WTC11 (cell line): ENCODE results near the gene C12orf43. TPM values are rescaled to one million over a fixed set of nuclear protein-coding genes. Genes with fewer than 3 reads are reported as not detected.

Experiments used
- ATAC-seq: fragments of 200-7000 bp; cut with Tn5 transposase; 2 replicates; pipeline ENCODE4 v1.10.0; 2021; ENCODE audit warnings: mild to moderate bottlenecking, moderate library complexity
- CTCF ChIA-PET: fragments of 300-600 bp; sonication (Branson Sonifier 250); formaldehyde crosslinking; loops from one replicate; lab custom pipeline; 2021; ENCODE audit warnings: antibody characterized with exemption; lab: Charles Lee
- POLR2A ChIA-PET: fragments of 350-600 bp; sonication (Branson Sonifier 250); formaldehyde crosslinking; loops from one replicate; lab custom pipeline; 2021; ENCODE audit warnings: antibody characterized with exemption; lab: Charles Lee
- DNase-seq: peaks from one replicate; pipeline ENCODE4 v3.0.0; 2021; ENCODE audit warnings: low spot score
- H3K27ac Mint-ChIP-seq: 2 replicates; pipeline ENCODE4 v1.8.0; 2021; ENCODE audit warnings: mixed read lengths
- H3K27me3 Mint-ChIP-seq: 2 replicates; pipeline ENCODE4 v1.8.0; 2021; ENCODE audit warnings: low read depth, mild to moderate bottlenecking, moderate library complexity, mixed read lengths
- H3K36me3 Mint-ChIP-seq: 2 replicates; pipeline ENCODE4 v1.8.0; 2021; ENCODE audit warnings: mixed read lengths
- H3K4me1 Mint-ChIP-seq: 2 replicates; pipeline ENCODE4 v1.8.0; 2022; ENCODE audit warnings: mixed read lengths
- H3K4me3 Mint-ChIP-seq: 2 replicates; pipeline ENCODE4 v1.8.0; 2021; ENCODE audit warnings: mild to moderate bottlenecking, moderate library complexity, mixed read lengths
- H3K9me3 Mint-ChIP-seq: 2 replicates; pipeline ENCODE4 v1.8.0; 2021; ENCODE audit warnings: mixed read lengths
- CBFB ChIP-seq: sonication (generic); formaldehyde crosslinking; IDR thresholded peaks from 2 replicates; pipeline ENCODE4 v1.8.1; 2022; ENCODE audit warnings: mild to moderate bottlenecking, low read depth, missing genetic modification reagents
- ELF4 ChIP-seq: sonication (generic); formaldehyde crosslinking; IDR thresholded peaks from 2 replicates; pipeline ENCODE4 v1.8.1; 2022; ENCODE audit warnings: low read depth, mild to moderate bottlenecking, moderate library complexity, missing genetic modification reagents
- MYBL2 ChIP-seq: sonication (generic); formaldehyde crosslinking; IDR thresholded peaks from 2 replicates; pipeline ENCODE4 v1.8.1; 2023; ENCODE audit warnings: mild to moderate bottlenecking, moderate library complexity, missing genetic modification reagents
- ZNF263 ChIP-seq: sonication (generic); formaldehyde crosslinking; IDR thresholded peaks from 2 replicates; pipeline ENCODE4 v1.8.1; 2022; ENCODE audit warnings: low read depth, mild to moderate bottlenecking, moderate library complexity, missing genetic modification reagents
- ZNF416 ChIP-seq: fragments of 250-450 bp; sonication (Bioruptor Pico); IDR thresholded peaks from 2 replicates; pipeline ENCODE4 v1.9.0; 2021; ENCODE audit warnings: mild to moderate bottlenecking, inconsistent platforms
- ZNF671 ChIP-seq: fragments of 250-450 bp; sonication (Bioruptor Pico); IDR thresholded peaks from 2 replicates; pipeline ENCODE4 v1.8.0; 2021; ENCODE audit warnings: mild to moderate bottlenecking
- total RNA-seq: library from RNA; stranded (reverse); gene quantifications from 3 replicates; pipeline ENCODE4 v1.2.3, GENCODE V29; 2021
- TF ChIP-seq, protein P1 (sequence below): sonication (generic); formaldehyde crosslinking; conservative IDR thresholded peaks from 2 replicates; pipeline ENCODE4 v1.8.1; 2023; ENCODE audit warnings: mild to moderate bottlenecking, low read depth, missing genetic modification reagents, moderate library complexity
- TF ChIP-seq, protein P2 (sequence below): sonication (generic); formaldehyde crosslinking; IDR thresholded peaks from 2 replicates; pipeline ENCODE4 v1.8.1; 2022; ENCODE audit warnings: low read depth, missing genetic modification reagents, borderline replicate concordance
- TF ChIP-seq, protein P3 (sequence below): sonication (generic); formaldehyde crosslinking; IDR thresholded peaks from 2 replicates; pipeline ENCODE4 v1.8.0; 2022; ENCODE audit warnings: mild to moderate bottlenecking, missing genetic modification reagents
- TF ChIP-seq, protein P4 (sequence below): fragments of 250-450 bp; sonication (Bioruptor Pico); IDR thresholded peaks from 2 replicates; pipeline ENCODE4 v1.9.0; 2021; ENCODE audit warnings: mild to moderate bottlenecking, borderline replicate concordance
- TF ChIP-seq, protein P5 (sequence below): fragments of 200-600 bp; IDR thresholded peaks from 2 replicates; pipeline ENCODE4 v1.8.0; 2022; ENCODE audit warnings: antibody characterized with exemption
- TF ChIP-seq, protein P6 (sequence below): sonication (generic); formaldehyde crosslinking; IDR thresholded peaks from 2 replicates; pipeline ENCODE4 v1.8.0; 2023; ENCODE audit warnings: missing genetic modification reagents, mild to moderate bottlenecking, borderline replicate concordance
- TF ChIP-seq, protein P7 (sequence below): sonication (generic); formaldehyde crosslinking; IDR thresholded peaks from 2 replicates; pipeline ENCODE4 v1.8.1; 2023; ENCODE audit warnings: mild to moderate bottlenecking, missing genetic modification reagents
- TF ChIP-seq, protein P8 (sequence below): fragments of 250-450 bp; sonication (Bioruptor Pico); IDR thresholded peaks from 2 replicates; pipeline ENCODE4 v1.9.0; 2021; ENCODE audit warnings: moderate library complexity, mild to moderate bottlenecking, inconsistent platforms, borderline replicate concordance
- TF ChIP-seq, protein P9 (sequence below): sonication (generic); formaldehyde crosslinking; IDR thresholded peaks from 2 replicates; pipeline ENCODE4 v1.8.1; 2022; ENCODE audit warnings: low read depth, mild to moderate bottlenecking, moderate library complexity, missing genetic modification reagents, borderline replicate concordance

Gene C12orf43
- total RNA-seq, 1 experiment from 2014 or later, result 20.7 TPM

DNA sequence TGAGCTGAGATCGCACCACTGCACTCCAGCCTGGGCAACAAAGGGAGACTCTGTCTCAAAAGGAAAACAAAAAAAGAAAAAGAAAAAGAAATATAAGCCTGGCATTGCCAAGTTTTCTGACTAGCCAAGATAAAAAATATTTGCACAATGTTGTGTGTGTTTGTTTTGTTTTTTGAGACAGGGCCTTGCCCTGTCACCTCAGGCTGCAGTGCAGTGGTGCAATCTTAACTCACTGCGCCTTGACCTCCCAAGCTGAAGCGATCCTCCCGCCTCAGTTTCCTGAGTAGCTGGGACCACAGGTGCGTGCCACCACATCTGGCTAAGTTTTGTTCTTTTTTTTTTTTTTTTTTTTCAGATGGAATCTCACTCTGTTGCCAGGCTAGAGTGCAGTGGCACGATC lies 5.5 kb upstream of the C12orf43 start:
- no peak for ATAC-seq
- POLR2A ChIA-PET, result no interaction called here
- TF ChIP-seq, protein P1, sequence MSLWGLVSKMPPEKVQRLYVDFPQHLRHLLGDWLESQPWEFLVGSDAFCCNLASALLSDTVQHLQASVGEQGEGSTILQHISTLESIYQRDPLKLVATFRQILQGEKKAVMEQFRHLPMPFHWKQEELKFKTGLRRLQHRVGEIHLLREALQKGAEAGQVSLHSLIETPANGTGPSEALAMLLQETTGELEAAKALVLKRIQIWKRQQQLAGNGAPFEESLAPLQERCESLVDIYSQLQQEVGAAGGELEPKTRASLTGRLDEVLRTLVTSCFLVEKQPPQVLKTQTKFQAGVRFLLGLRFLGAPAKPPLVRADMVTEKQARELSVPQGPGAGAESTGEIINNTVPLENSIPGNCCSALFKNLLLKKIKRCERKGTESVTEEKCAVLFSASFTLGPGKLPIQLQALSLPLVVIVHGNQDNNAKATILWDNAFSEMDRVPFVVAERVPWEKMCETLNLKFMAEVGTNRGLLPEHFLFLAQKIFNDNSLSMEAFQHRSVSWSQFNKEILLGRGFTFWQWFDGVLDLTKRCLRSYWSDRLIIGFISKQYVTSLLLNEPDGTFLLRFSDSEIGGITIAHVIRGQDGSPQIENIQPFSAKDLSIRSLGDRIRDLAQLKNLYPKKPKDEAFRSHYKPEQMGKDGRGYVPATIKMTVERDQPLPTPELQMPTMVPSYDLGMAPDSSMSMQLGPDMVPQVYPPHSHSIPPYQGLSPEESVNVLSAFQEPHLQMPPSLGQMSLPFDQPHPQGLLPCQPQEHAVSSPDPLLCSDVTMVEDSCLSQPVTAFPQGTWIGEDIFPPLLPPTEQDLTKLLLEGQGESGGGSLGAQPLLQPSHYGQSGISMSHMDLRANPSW (CRISPR knock-in tag), result no peak
- TF ChIP-seq ZNF416, result no peak
- TF ChIP-seq MYBL2 (CRISPR knock-in tag), result no peak
- TF ChIP-seq, protein P2, sequence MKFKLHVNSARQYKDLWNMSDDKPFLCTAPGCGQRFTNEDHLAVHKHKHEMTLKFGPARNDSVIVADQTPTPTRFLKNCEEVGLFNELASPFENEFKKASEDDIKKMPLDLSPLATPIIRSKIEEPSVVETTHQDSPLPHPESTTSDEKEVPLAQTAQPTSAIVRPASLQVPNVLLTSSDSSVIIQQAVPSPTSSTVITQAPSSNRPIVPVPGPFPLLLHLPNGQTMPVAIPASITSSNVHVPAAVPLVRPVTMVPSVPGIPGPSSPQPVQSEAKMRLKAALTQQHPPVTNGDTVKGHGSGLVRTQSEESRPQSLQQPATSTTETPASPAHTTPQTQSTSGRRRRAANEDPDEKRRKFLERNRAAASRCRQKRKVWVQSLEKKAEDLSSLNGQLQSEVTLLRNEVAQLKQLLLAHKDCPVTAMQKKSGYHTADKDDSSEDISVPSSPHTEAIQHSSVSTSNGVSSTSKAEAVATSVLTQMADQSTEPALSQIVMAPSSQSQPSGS, result no peak
- TF ChIP-seq, protein P3, sequence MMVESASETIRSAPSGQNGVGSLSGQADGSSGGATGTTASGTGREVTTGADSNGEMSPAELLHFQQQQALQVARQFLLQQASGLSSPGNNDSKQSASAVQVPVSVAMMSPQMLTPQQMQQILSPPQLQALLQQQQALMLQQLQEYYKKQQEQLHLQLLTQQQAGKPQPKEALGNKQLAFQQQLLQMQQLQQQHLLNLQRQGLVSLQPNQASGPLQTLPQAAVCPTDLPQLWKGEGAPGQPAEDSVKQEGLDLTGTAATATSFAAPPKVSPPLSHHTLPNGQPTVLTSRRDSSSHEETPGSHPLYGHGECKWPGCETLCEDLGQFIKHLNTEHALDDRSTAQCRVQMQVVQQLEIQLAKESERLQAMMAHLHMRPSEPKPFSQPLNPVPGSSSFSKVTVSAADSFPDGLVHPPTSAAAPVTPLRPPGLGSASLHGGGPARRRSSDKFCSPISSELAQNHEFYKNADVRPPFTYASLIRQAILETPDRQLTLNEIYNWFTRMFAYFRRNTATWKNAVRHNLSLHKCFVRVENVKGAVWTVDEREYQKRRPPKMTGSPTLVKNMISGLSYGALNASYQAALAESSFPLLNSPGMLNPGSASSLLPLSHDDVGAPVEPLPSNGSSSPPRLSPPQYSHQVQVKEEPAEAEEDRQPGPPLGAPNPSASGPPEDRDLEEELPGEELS, result no peak
- TF ChIP-seq CBFB (CRISPR knock-in tag), result no peak
- no peak for TF ChIP-seq ZNF263 (CRISPR knock-in tag)
- TF ChIP-seq, protein P4, sequence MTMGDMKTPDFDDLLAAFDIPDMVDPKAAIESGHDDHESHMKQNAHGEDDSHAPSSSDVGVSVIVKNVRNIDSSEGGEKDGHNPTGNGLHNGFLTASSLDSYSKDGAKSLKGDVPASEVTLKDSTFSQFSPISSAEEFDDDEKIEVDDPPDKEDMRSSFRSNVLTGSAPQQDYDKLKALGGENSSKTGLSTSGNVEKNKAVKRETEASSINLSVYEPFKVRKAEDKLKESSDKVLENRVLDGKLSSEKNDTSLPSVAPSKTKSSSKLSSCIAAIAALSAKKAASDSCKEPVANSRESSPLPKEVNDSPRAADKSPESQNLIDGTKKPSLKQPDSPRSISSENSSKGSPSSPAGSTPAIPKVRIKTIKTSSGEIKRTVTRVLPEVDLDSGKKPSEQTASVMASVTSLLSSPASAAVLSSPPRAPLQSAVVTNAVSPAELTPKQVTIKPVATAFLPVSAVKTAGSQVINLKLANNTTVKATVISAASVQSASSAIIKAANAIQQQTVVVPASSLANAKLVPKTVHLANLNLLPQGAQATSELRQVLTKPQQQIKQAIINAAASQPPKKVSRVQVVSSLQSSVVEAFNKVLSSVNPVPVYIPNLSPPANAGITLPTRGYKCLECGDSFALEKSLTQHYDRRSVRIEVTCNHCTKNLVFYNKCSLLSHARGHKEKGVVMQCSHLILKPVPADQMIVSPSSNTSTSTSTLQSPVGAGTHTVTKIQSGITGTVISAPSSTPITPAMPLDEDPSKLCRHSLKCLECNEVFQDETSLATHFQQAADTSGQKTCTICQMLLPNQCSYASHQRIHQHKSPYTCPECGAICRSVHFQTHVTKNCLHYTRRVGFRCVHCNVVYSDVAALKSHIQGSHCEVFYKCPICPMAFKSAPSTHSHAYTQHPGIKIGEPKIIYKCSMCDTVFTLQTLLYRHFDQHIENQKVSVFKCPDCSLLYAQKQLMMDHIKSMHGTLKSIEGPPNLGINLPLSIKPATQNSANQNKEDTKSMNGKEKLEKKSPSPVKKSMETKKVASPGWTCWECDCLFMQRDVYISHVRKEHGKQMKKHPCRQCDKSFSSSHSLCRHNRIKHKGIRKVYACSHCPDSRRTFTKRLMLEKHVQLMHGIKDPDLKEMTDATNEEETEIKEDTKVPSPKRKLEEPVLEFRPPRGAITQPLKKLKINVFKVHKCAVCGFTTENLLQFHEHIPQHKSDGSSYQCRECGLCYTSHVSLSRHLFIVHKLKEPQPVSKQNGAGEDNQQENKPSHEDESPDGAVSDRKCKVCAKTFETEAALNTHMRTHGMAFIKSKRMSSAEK (CRISPR knock-in tag), result no peak
- TF ChIP-seq, protein P5, sequence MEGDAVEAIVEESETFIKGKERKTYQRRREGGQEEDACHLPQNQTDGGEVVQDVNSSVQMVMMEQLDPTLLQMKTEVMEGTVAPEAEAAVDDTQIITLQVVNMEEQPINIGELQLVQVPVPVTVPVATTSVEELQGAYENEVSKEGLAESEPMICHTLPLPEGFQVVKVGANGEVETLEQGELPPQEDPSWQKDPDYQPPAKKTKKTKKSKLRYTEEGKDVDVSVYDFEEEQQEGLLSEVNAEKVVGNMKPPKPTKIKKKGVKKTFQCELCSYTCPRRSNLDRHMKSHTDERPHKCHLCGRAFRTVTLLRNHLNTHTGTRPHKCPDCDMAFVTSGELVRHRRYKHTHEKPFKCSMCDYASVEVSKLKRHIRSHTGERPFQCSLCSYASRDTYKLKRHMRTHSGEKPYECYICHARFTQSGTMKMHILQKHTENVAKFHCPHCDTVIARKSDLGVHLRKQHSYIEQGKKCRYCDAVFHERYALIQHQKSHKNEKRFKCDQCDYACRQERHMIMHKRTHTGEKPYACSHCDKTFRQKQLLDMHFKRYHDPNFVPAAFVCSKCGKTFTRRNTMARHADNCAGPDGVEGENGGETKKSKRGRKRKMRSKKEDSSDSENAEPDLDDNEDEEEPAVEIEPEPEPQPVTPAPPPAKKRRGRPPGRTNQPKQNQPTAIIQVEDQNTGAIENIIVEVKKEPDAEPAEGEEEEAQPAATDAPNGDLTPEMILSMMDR, result no peak
- TF ChIP-seq, protein P6, sequence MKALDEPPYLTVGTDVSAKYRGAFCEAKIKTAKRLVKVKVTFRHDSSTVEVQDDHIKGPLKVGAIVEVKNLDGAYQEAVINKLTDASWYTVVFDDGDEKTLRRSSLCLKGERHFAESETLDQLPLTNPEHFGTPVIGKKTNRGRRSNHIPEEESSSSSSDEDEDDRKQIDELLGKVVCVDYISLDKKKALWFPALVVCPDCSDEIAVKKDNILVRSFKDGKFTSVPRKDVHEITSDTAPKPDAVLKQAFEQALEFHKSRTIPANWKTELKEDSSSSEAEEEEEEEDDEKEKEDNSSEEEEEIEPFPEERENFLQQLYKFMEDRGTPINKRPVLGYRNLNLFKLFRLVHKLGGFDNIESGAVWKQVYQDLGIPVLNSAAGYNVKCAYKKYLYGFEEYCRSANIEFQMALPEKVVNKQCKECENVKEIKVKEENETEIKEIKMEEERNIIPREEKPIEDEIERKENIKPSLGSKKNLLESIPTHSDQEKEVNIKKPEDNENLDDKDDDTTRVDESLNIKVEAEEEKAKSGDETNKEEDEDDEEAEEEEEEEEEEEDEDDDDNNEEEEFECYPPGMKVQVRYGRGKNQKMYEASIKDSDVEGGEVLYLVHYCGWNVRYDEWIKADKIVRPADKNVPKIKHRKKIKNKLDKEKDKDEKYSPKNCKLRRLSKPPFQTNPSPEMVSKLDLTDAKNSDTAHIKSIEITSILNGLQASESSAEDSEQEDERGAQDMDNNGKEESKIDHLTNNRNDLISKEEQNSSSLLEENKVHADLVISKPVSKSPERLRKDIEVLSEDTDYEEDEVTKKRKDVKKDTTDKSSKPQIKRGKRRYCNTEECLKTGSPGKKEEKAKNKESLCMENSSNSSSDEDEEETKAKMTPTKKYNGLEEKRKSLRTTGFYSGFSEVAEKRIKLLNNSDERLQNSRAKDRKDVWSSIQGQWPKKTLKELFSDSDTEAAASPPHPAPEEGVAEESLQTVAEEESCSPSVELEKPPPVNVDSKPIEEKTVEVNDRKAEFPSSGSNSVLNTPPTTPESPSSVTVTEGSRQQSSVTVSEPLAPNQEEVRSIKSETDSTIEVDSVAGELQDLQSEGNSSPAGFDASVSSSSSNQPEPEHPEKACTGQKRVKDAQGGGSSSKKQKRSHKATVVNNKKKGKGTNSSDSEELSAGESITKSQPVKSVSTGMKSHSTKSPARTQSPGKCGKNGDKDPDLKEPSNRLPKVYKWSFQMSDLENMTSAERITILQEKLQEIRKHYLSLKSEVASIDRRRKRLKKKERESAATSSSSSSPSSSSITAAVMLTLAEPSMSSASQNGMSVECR (CRISPR knock-in tag), result no peak
- no peak for TF ChIP-seq ELF4 (CRISPR knock-in tag)
- TF ChIP-seq, protein P7, sequence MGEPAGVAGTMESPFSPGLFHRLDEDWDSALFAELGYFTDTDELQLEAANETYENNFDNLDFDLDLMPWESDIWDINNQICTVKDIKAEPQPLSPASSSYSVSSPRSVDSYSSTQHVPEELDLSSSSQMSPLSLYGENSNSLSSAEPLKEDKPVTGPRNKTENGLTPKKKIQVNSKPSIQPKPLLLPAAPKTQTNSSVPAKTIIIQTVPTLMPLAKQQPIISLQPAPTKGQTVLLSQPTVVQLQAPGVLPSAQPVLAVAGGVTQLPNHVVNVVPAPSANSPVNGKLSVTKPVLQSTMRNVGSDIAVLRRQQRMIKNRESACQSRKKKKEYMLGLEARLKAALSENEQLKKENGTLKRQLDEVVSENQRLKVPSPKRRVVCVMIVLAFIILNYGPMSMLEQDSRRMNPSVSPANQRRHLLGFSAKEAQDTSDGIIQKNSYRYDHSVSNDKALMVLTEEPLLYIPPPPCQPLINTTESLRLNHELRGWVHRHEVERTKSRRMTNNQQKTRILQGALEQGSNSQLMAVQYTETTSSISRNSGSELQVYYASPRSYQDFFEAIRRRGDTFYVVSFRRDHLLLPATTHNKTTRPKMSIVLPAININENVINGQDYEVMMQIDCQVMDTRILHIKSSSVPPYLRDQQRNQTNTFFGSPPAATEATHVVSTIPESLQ, result no peak
- TF ChIP-seq, protein P8, sequence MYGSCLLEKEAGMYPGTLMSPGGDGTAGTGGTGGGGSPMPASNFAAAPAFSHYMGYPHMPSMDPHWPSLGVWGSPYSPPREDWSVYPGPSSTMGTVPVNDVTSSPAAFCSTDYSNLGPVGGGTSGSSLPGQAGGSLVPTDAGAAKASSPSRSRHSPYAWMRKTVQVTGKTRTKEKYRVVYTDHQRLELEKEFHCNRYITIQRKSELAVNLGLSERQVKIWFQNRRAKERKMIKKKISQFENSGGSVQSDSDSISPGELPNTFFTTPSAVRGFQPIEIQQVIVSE (CRISPR knock-in tag), result no peak
- TF ChIP-seq ZNF671 (CRISPR knock-in tag), result no peak
- TF ChIP-seq, protein P9, sequence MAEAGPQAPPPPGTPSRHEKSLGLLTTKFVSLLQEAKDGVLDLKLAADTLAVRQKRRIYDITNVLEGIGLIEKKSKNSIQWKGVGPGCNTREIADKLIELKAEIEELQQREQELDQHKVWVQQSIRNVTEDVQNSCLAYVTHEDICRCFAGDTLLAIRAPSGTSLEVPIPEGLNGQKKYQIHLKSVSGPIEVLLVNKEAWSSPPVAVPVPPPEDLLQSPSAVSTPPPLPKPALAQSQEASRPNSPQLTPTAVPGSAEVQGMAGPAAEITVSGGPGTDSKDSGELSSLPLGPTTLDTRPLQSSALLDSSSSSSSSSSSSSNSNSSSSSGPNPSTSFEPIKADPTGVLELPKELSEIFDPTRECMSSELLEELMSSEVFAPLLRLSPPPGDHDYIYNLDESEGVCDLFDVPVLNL (CRISPR knock-in tag), result no peak

More for the DNA sequence above, 5.5 kb upstream of the C12orf43 start:
- CTCF ChIA-PET, result interaction anchor here (0.6 to 1.6 kb wide), 3 partner anchors 16 to 138 kb away, joined by 3 to 5 read pairs (median 3); no protein-coding TSS in a partner anchor
- Mint-ChIP-seq H3K4me1 (no peaks in the 10 kb centered on the region), H3K27ac (no peak overlapping the region), H3K27me3 (no peaks in the 10 kb centered on the region; the same call in 1 of the 2 replicates), H3K36me3 (no peaks in the 10 kb centered on the region), H3K4me3 (no peak overlapping the region), H3K9me3 (no peaks in the 10 kb centered on the region)
- DNase-seq, result no peak
